GM19438 (cell line): ENCODE results near the gene ALDH7A1.

Source experiments
- ATAC-seq: cut with Tn5 transposase; IDR thresholded peaks from one replicate; pipeline ENCODE4 v1.9.1; 2021; ENCODE audit warnings: low read depth; ENCODE audit not compliant: unreplicated experiment

The ALDH7A1 gene

GRCh38 chr5:126513302-126513701 lies 81.7 kb downstream of the ALDH7A1 start:
- ATAC-seq = no peak

- ATAC-seq = no peak
Measured at GRCh38 chr5:126512451-126512850, 82.6 kb downstream of the ALDH7A1 start.

GRCh38 chr5:126511961-126512360 lies 83.1 kb downstream of the ALDH7A1 start:
- no peak for ATAC-seq

- ATAC-seq = no peak
Measured at GRCh38 chr5:126509339-126509738, 85.7 kb downstream of the ALDH7A1 start.

GRCh38 chr5:126508962-126509279 lies 86.1 kb downstream of the ALDH7A1 start:
- ATAC-seq = no peak

GRCh38 chr5:126508251-126508961 lies 86.6 kb downstream of the ALDH7A1 start:
- no peak for ATAC-seq

GRCh38 chr5:126506079-126506478 lies 88.9 kb downstream of the ALDH7A1 start:
- ATAC-seq = no peak

GRCh38 chr5:126503602-126504104 lies 91.4 kb downstream of the ALDH7A1 start:
- ATAC-seq = no peak

GRCh38 chr5:126501448-126501847 lies 93.6 kb downstream of the ALDH7A1 start:
- ATAC-seq = no peak

GRCh38 chr5:126499853-126500342 lies 95.1 kb downstream of the ALDH7A1 start:
- no peak for ATAC-seq

- ATAC-seq = no peak
Measured at GRCh38 chr5:126499278-126499677, 95.7 kb downstream of the ALDH7A1 start.

- no peak for ATAC-seq
Measured at GRCh38 chr5:126497506-126497905, 97.5 kb downstream of the ALDH7A1 start.

- ATAC-seq = no peak
Measured at GRCh38 chr5:126494393-126494792, 100.6 kb downstream of the ALDH7A1 start.

- ATAC-seq = no peak
Measured at GRCh38 chr5:126492939-126493338, 102.1 kb downstream of the ALDH7A1 start.

- ATAC-seq = no peak
Measured at GRCh38 chr5:126490167-126490940, 104.7 kb downstream of the ALDH7A1 start.

- ATAC-seq = no peak
Measured at GRCh38 chr5:126488443-126489065, 106.5 kb downstream of the ALDH7A1 start.

GRCh38 chr5:126487596-126487995 lies 107.4 kb downstream of the ALDH7A1 start:
- no peak for ATAC-seq

- ATAC-seq = no peak
Measured at GRCh38 chr5:126486332-126486731, 108.7 kb downstream of the ALDH7A1 start.

- no peak for ATAC-seq
Measured at GRCh38 chr5:126484253-126484652, 110.8 kb downstream of the ALDH7A1 start.

- ATAC-seq = no peak
Measured at GRCh38 chr5:126483156-126483555, 111.9 kb downstream of the ALDH7A1 start.

- ATAC-seq = no peak
Measured at GRCh38 chr5:126482591-126482990, 112.4 kb downstream of the ALDH7A1 start.
